ENCODE measurements around the gene FHOD3.
"Not testable (repeated sequence)": the region's sequence is repeated elsewhere in the genome, so short reads cannot be mapped to it uniquely, and the experiment has no call there.

FHOD3 gene

DNA sequence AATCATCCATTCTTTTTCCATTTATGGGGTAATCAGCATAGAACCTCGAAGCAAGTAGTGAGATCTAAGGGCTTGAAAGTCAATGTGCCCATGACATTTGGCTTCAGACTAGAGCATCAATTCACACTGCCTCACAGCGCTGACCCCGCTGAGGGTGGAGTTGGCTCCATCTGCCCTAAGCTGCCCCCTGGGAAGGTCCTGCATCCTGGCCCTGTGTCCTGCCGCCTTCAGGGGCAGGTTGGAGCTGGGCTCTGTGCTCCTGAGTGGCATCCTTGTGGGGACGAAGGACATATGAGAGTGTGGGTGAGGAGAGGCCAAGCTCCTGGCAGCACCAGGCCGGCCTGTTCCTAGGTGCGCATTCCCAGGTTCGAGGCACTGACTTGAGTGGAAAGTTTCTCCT is 249.4 kb downstream of the FHOD3 start:
- DNase-seq (ENCODE audit: low read depth in 3 of 3): no peak

- no peak for DNase-seq (ENCODE audit: low read depth in 3 of 3)
Measured at GRCh38 chr18:36547544-36547943, 250.0 kb downstream of the FHOD3 start.

DNA sequence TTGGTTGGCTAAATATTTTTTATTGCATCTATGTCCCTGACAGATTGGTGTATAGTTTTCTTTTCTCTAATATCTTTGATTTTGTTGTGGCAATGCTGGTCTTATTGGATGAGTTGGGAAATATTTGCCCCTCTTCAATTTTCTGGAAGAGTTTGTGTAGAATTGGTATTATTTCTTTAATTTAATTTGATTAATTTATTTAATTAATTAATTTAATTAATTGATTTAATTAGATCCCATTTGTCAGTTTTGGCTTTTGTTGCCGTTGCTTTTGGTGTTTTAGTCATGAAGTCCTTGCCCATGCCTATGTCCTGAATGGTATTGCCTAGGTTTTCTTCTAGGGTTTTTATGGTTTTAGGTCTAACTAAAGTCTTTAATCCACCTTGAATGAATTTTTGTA is 253.8 kb downstream of the FHOD3 start:
- DNase-seq (ENCODE audit: low read depth in 3 of 3): not testable (repeated sequence)

GRCh38 chr18:36558234-36558633 is 260.7 kb downstream of the FHOD3 start:
- no peak for DNase-seq (ENCODE audit: low read depth in 3 of 3)

- DNase-seq (ENCODE audit: low read depth in 3 of 3): no peak
Measured at GRCh38 chr18:36559149-36559857, 261.8 kb downstream of the FHOD3 start.

- no peak for DNase-seq (ENCODE audit: low read depth in 3 of 3)
Measured at GRCh38 chr18:36560187-36560586, 262.7 kb downstream of the FHOD3 start.

DNA sequence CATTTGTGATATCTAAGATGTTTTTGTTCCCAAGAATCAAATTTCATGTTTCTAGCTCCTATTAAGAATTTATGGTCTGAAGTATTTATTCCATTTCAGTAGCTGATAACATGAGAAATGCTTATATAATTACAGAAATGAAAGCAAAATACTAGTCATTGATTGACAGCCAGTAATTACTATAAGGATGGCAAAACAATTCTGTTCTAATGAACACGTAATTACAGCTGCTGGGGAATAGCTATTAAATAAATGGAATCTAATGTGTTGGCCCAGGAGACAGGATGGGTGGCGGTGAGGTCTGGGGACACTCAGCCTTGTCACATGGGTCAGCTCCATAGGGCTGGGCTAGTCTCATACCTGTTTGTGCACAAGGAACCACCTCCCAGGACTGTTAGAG is 263.5 kb downstream of the FHOD3 start:
- no peak for DNase-seq (ENCODE audit: low read depth in 3 of 3)

- no peak for DNase-seq (ENCODE audit: low read depth in 3 of 3)
Measured at GRCh38 chr18:36564841-36565240, 267.3 kb downstream of the FHOD3 start.

DNA sequence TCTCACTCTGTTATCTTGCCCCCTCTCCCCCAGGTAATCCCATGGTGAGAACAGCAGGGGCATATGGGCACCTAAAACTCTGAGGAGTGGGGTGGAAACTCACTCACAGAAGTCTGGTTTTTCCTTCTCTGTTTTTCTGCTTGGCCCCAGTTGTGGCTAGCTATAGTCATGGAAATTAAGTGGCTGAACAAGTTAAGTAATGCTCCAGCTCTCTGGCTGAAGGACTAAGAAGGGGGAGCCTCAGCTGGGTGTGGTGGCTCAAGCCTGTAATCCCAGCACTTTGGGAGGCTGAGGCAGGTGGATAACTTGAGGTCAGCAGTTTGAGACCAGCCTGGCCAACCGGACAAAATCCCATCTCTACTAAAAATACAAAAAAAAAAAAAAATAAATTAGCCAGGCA is 270.3 kb downstream of the FHOD3 start:
- DNase-seq (ENCODE audit: low read depth in 3 of 3): no peak

DNA sequence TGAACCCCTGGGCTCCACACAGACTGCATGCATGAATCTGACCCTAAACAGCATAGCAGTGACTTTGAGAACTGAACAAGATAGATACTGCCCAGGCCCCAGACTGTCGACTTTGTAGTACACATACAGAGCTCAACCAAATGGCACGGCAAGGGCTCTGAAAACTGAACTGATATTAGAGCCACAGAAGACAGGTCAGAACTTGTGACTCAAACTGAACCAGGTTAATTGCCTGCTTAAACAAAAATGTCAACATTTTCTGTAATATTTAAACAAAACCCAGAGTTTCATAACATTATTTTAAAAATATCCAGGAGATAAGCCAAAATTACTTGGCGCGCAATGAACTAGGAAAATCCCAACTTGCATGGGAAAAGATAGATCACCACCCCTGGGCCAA is 271.0 kb downstream of the FHOD3 start:
- no peak for DNase-seq (ENCODE audit: low read depth in 3 of 3)

DNA sequence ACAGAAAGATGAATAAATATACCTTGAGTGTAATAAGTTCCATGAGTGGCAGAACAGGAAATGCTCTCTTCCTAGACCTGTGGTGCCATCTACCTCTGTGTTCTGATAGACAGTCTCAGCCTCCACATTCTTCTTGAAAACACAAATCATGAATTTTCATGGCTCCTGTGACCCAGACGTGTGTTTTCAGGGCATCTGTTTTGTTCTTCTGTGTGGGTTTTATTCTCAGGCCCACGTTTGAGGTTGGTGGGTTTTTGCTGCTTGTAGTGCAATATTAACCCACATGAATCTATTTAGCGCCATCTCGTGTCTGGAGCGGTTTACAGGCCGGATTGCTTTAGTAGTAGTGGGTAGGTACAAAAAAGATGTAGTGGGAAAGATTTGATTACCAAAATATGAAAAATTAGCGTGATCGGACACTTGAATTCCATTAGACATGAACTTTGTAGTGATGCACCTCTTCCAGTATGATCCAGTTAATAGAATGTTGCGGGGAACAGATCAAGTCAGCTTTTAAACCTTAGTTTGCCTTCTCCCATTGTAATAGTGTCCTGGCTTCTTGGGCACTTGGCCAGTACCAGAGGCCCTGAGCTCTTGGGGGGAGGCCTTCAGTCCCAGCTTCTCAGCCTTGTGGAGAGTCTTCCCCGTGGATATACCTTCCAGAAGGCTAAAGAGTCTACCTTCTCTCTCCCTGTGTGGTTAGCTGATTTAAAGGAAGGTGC is 274.8 kb downstream of the FHOD3 start:
- DNase-seq (ENCODE audit: low read depth in 3 of 3): no peak

DNA sequence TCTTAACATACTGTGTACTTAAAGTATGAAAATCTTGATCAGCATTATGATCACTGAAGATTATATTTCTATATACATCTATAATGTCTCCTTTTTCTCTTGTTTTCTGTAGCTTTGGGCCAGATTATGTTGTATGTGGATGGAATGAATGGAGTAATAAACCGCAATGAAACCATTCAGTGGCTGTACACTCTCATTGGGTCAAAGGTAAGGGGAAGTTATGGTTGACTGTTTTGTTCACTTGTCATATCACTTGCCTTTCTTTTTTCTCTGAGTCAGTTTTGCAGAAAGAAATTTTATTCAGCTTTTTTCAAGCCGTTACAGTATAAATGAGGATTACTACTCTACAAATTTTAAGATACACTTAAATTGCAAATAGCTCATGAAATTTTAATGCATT is 278.8 kb downstream of the FHOD3 start:
- no peak for DNase-seq (ENCODE audit: low read depth in 3 of 3)

- DNase-seq (ENCODE audit: low read depth in 3 of 3): no peak
Measured at GRCh38 chr18:36578871-36579710, 281.6 kb downstream of the FHOD3 start.

- DNase-seq (ENCODE audit: low read depth in 3 of 3): no peak
Measured at GRCh38 chr18:36580266-36580665, 282.8 kb downstream of the FHOD3 start.

GRCh38 chr18:36580874-36581750 is 283.6 kb downstream of the FHOD3 start:
- no peak for DNase-seq (ENCODE audit: low read depth in 3 of 3)

GRCh38 chr18:36582988-36583745 is 285.7 kb downstream of the FHOD3 start:
- DNase-seq (ENCODE audit: low read depth in 3 of 3): no peak

GRCh38 chr18:36589857-36590543 is 292.5 kb downstream of the FHOD3 start:
- no peak for DNase-seq (ENCODE audit: low read depth in 3 of 3)

- no peak for DNase-seq (ENCODE audit: low read depth in 3 of 3)
Measured at GRCh38 chr18:36590621-36591580, 293.4 kb downstream of the FHOD3 start.

DNA sequence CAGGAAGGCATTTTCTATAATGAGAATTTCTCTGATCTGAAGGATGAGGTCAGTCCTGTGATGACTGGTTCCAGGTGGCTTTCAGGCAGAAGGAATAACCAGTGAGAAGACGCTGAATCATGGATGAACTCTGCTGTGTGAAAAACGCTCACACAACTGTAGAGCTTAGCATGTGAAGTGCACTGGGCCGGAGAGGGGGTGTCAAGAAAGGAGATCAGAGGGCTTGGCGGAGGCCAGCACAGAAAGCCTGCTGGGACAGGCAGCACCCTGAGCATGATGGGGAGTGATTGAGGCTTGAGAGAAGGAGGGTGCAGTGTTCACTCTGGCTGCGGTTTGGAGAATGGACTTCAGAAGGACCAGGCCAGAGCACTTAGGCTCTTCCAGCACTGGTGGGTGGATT is 294.8 kb downstream of the FHOD3 start:
- DNase-seq (ENCODE audit: low read depth in 3 of 3): no peak

Data from stimulated activated CD4-positive, alpha-beta T cell treated with anti-CD3 and anti-CD28 coated beads, TNF-alpha, amount 100 ng/mL, for 4 hours (primary cell).